Neuronal stem cell (in vitro differentiated cells): ENCODE measurements around the gene HINFP.

ENCODE experiments used
- DNase-seq: peaks from one replicate; pipeline ENCODE4 v3.0.0-alpha.2; 2013; ENCODE audit warnings: low spot score
- H2AFZ ChIP-seq: one replicate; pipeline ENCODE4 v1.6.1; 2013; ENCODE audit warnings: mild to moderate bottlenecking, low read length, inconsistent platforms
- H2AK5ac ChIP-seq: 2 replicates; pipeline ENCODE4 v1.6.1; 2013; ENCODE audit warnings: low read depth, mild to moderate bottlenecking, inconsistent platforms, low read length, moderate library complexity, mixed read lengths
- H2BK120ac ChIP-seq: 2 replicates; pipeline ENCODE4 v1.6.1; 2013; ENCODE audit warnings: low read depth, mild to moderate bottlenecking, inconsistent platforms, low read length, moderate library complexity, mixed read lengths
- H2BK12ac ChIP-seq: one replicate; pipeline ENCODE4 v1.6.1; 2013; ENCODE audit warnings: low read length, inconsistent platforms
- H2BK15ac ChIP-seq: 2 replicates; pipeline ENCODE4 v1.6.1; 2013; ENCODE audit warnings: mild to moderate bottlenecking, low read length, inconsistent platforms, mixed read lengths
- H2BK5ac ChIP-seq: one replicate; pipeline ENCODE4 v1.6.1; 2013; ENCODE audit warnings: inconsistent platforms, mild to moderate bottlenecking, low read length, moderate library complexity
- H3K14ac ChIP-seq: one replicate; pipeline ENCODE4 v1.6.1; 2013; ENCODE audit warnings: low read length, inconsistent platforms
- H3K18ac ChIP-seq: 2 replicates; pipeline ENCODE4 v1.6.1; 2013; ENCODE audit warnings: low read length, inconsistent platforms
- H3K23ac ChIP-seq: 2 replicates; pipeline ENCODE4 v1.6.1; 2013; ENCODE audit warnings: low read depth, mild to moderate bottlenecking, mixed read lengths, low read length, inconsistent platforms; ENCODE audit not compliant: poor library complexity
- H3K27ac ChIP-seq: replicated peaks from 3 replicates; pipeline ENCODE4 v1.5.1; 2013; ENCODE audit warnings: low read length, inconsistent platforms
- H3K27me3 ChIP-seq, 3 experiments: 2 replicates each; pipeline ENCODE4 v1.6.1; 2013; ENCODE audit warnings: low read length in 3 of 3, mild to moderate bottlenecking in 2 of 3, inconsistent platforms in 1 of 3, low read depth in 1 of 3, mixed read lengths in 1 of 3, moderate library complexity in 1 of 3; ENCODE audit not compliant: control insufficient read depth in 3 of 3, insufficient read depth in 3 of 3
- H3K36me3 ChIP-seq, 2 donors: replicated peaks in 1 of 2; 2 replicates each; pipeline ENCODE4 v1.6.1; 2013; ENCODE audit warnings: low read length in 2 of 2; ENCODE audit not compliant: control insufficient read depth in 2 of 2, insufficient read depth in 2 of 2
- H3K4ac ChIP-seq: 2 replicates; pipeline ENCODE4 v1.6.1; 2013; ENCODE audit warnings: inconsistent platforms, mild to moderate bottlenecking, low read length, moderate library complexity
- H3K4me1 ChIP-seq, 2 donors: 1 replicate in 1 of 2; 2 replicates in 1 of 2; pipeline ENCODE4 v1.6.1; 2013; ENCODE audit warnings: low read length in 2 of 2, low read depth in 1 of 2; ENCODE audit not compliant: control insufficient read depth in 2 of 2, insufficient read depth in 1 of 2
- H3K4me2 ChIP-seq: one replicate; pipeline ENCODE4 v1.6.1; 2013; ENCODE audit warnings: mild to moderate bottlenecking, low read length, inconsistent platforms; ENCODE audit not compliant: insufficient read depth, poor library complexity, severe bottlenecking
- H3K4me3 ChIP-seq, 2 donors: 2 replicates each; pipeline ENCODE4 v1.5.1; 2013; ENCODE audit warnings: low read length in 2 of 2, mild to moderate bottlenecking in 2 of 2, inconsistent platforms in 1 of 2, moderate library complexity in 1 of 2
- H3K79me1 ChIP-seq: one replicate; pipeline ENCODE4 v1.6.1; 2013; ENCODE audit warnings: low read depth, mild to moderate bottlenecking, inconsistent platforms, low read length, moderate library complexity
- H3K9ac ChIP-seq: one replicate; pipeline ENCODE4 v1.6.1; 2013; ENCODE audit warnings: mild to moderate bottlenecking, low read depth, low read length, inconsistent platforms; ENCODE audit not compliant: poor library complexity
- H3K9me3 ChIP-seq, 2 donors: replicated peaks in 1 of 2; 2 replicates each; pipeline versions ENCODE3 to v1.6.1; 2013; ENCODE audit warnings: low read length in 2 of 2, mild to moderate bottlenecking in 2 of 2, inconsistent platforms in 1 of 2, low read depth in 1 of 2, mixed read lengths in 1 of 2, moderate library complexity in 1 of 2; ENCODE audit not compliant: control insufficient read depth in 2 of 2, insufficient read depth in 1 of 2
- H4K8ac ChIP-seq: one replicate; pipeline ENCODE4 v1.6.1; 2013; ENCODE audit warnings: low read depth, mild to moderate bottlenecking, inconsistent platforms, low read length, moderate library complexity
- H4K91ac ChIP-seq: one replicate; pipeline ENCODE4 v1.6.1; 2013; ENCODE audit warnings: low read length, low read depth, mild to moderate bottlenecking, inconsistent platforms; ENCODE audit not compliant: poor library complexity
- WGBS, 2 donors: extraction: QIAGEN DNeasy Blood & Tissue Kit; methylation state at CpG; one replicate each; pipeline ENCODE4 v1.1.7; 2013; ENCODE audit warnings: missing lambda C conversion rate in 2 of 2, mixed read lengths in 1 of 2; ENCODE audit not compliant: insufficient read length in 2 of 2, insufficient replicate concordance in 1 of 2; ENCODE audit errors: extremely low coverage in 2 of 2; 5-methylcytosine and 5-hydroxymethylcytosine counted together

Gene HINFP

GRCh38 chr11:119157063-119157462 lies 35.7 kb downstream of the HINFP start:
- H3K4ac ChIP-seq, result no peak overlapping the region
- no peak overlapping the region for H3K9ac ChIP-seq
- no peak overlapping the region for H3K14ac ChIP-seq
- DNase-seq, result no peak
- no peak overlapping the region for H2BK15ac ChIP-seq
- H3K4me2 ChIP-seq, result no peak overlapping the region
- no peaks in the 10 kb centered on the region for H3K9me3 ChIP-seq
- no peak overlapping the region for H3K27ac ChIP-seq
- no peak overlapping the region for H4K8ac ChIP-seq
- no peak overlapping the region for H2AFZ ChIP-seq
- H2BK5ac ChIP-seq, result no peak overlapping the region
- H3K4me3 ChIP-seq, result no peak overlapping the region
- H3K36me3 ChIP-seq, result no peaks in the 10 kb centered on the region
- H3K27me3 ChIP-seq, result peaks cover 0 to 81% (median 2%) of the 10 kb centered on the region in 3 experiments
- H2AK5ac ChIP-seq, result no peak overlapping the region
- H3K18ac ChIP-seq, result no peak overlapping the region
- no peak overlapping the region for H3K23ac ChIP-seq
- H2BK12ac ChIP-seq, result no peak overlapping the region
- WGBS, 2 donors, result no CpG with 5 or more reads among the region's 3 CpGs
- no peak overlapping the region for H4K91ac ChIP-seq
- H3K79me1 ChIP-seq, result no peaks in the 10 kb centered on the region
- no peak overlapping the region for H2BK120ac ChIP-seq
- peaks cover 0 to 3% of the 10 kb centered on the region in 2 donors for H3K4me1 ChIP-seq

- no peak overlapping the region for H2BK15ac ChIP-seq
- H3K4ac ChIP-seq, result no peak overlapping the region
- H3K27me3 ChIP-seq, result peaks cover 0 to 74% (median 0%) of the 10 kb centered on the region in 3 experiments
- no peak overlapping the region for H3K27ac ChIP-seq
- H2BK5ac ChIP-seq, result no peak overlapping the region
- H4K91ac ChIP-seq, result no peak overlapping the region
- H3K9me3 ChIP-seq, result no peaks in the 10 kb centered on the region
- H3K79me1 ChIP-seq, result no peaks in the 10 kb centered on the region
- H3K18ac ChIP-seq, result no peak overlapping the region
- no CpG with 5 or more reads among the region's 13 CpGs for WGBS, 2 donors
- no peaks in the 10 kb centered on the region for H3K36me3 ChIP-seq
- no peak overlapping the region for H3K4me2 ChIP-seq
- H4K8ac ChIP-seq, result no peak overlapping the region
- H3K14ac ChIP-seq, result no peak overlapping the region
- no peak overlapping the region for H2BK12ac ChIP-seq
- no peak overlapping the region for H3K9ac ChIP-seq
- H3K4me3 ChIP-seq, result peak overlapping the region in 1 of 2 donors; percentile 61
- peaks cover 0 to 3% of the 10 kb centered on the region in 2 donors for H3K4me1 ChIP-seq
- H2AFZ ChIP-seq, result no peak overlapping the region
- H3K23ac ChIP-seq, result no peak overlapping the region
- no peak overlapping the region for H2BK120ac ChIP-seq
- no peak overlapping the region for H2AK5ac ChIP-seq
- DNase-seq, result no peak
Observed at GRCh38 chr11:119158467-119158866, 37.1 kb downstream of the HINFP start.

GRCh38 chr11:119160151-119160550 lies 38.8 kb downstream of the HINFP start:
- Histone ChIP-seq H2AFZ (no peak overlapping the region), H3K23ac (peak overlapping the region; percentile 19), H2BK15ac (no peak overlapping the region), H3K36me3 (no peaks in the 10 kb centered on the region), H3K18ac (peak overlapping the region; percentile 2), H3K27ac (no peak overlapping the region), H3K4ac (no peak overlapping the region), H3K14ac (no peak overlapping the region), H3K4me3 (no peak overlapping the region), H3K9me3 (no peaks in the 10 kb centered on the region), H3K79me1 (no peaks in the 10 kb centered on the region), H2BK120ac (no peak overlapping the region), H4K91ac (no peak overlapping the region), H3K27me3 (peaks cover 0 to 62% (median 0%) of the 10 kb centered on the region in 3 experiments), H2BK5ac (no peak overlapping the region), H2AK5ac (peak overlapping the region; percentile 63), H4K8ac (no peak overlapping the region), H2BK12ac (no peak overlapping the region), H3K4me2 (no peak overlapping the region), H3K4me1 (no peaks in the 10 kb centered on the region), H3K9ac (no peak overlapping the region)
- WGBS, 2 donors, result no CpG with 5 or more reads among the region's 9 CpGs
- DNase-seq, result no peak

GRCh38 chr11:119161871-119162270 lies 40.5 kb downstream of the HINFP start:
- Histone ChIP-seq H3K4me3 (no peak overlapping the region), H3K4ac (no peak overlapping the region), H3K27ac (no peak overlapping the region), H2AFZ (no peak overlapping the region), H3K14ac (no peak overlapping the region), H3K27me3 (peaks cover 0 to 46% (median 0%) of the 10 kb centered on the region in 3 experiments), H3K4me1 (peaks cover 0 to 1% of the 10 kb centered on the region in 2 donors), H3K9me3 (no peaks in the 10 kb centered on the region), H2BK15ac (no peak overlapping the region), H2BK5ac (no peak overlapping the region), H4K8ac (no peak overlapping the region), H3K4me2 (no peak overlapping the region), H3K79me1 (no peaks in the 10 kb centered on the region), H3K9ac (no peak overlapping the region), H3K23ac (no peak overlapping the region), H3K36me3 (no peaks in the 10 kb centered on the region), H2BK12ac (no peak overlapping the region), H2AK5ac (no peak overlapping the region), H3K18ac (no peak overlapping the region), H2BK120ac (no peak overlapping the region), H4K91ac (no peak overlapping the region)
- WGBS, 2 donors, result no CpG with 5 or more reads among the region's 8 CpGs
- no peak for DNase-seq
